Raji (cell line): ENCODE measurements around the gene TMEM135.

Experiments
- POLR2A ChIP-seq: IDR thresholded peaks from 2 replicates; pipeline ENCODE4 v1.6.1; 2011; ENCODE audit warnings: low read depth, low read length, control low read depth; ENCODE audit not compliant: insufficient read depth

TMEM135 gene

GRCh38 chr11:87194985-87195820, 157.5 kb downstream of the TMEM135 start:
- no peak for TF ChIP-seq POLR2A

- no peak for TF ChIP-seq POLR2A
These were observed 160.6 kb downstream of the TMEM135 start for GRCh38 chr11:87198266-87198881.

GRCh38 chr11:87201376-87201775, 163.6 kb downstream of the TMEM135 start:
- TF ChIP-seq POLR2A, result no peak

GRCh38 chr11:87203907-87204602, 166.3 kb downstream of the TMEM135 start:
- TF ChIP-seq POLR2A, result no peak

GRCh38 chr11:87212891-87213290, 175.2 kb downstream of the TMEM135 start:
- no peak for TF ChIP-seq POLR2A

- TF ChIP-seq POLR2A, result no peak
These were observed 175.7 kb downstream of the TMEM135 start for GRCh38 chr11:87213444-87213843.

- no peak for TF ChIP-seq POLR2A
These were observed 177.5 kb downstream of the TMEM135 start for GRCh38 chr11:87215236-87215635.

GRCh38 chr11:87219266-87219665, 181.5 kb downstream of the TMEM135 start:
- no peak for TF ChIP-seq POLR2A

GRCh38 chr11:87223816-87224215, 186.1 kb downstream of the TMEM135 start:
- TF ChIP-seq POLR2A, result no peak

GRCh38 chr11:87224486-87224885, 186.8 kb downstream of the TMEM135 start:
- TF ChIP-seq POLR2A, result no peak

GRCh38 chr11:87228820-87229219, 191.1 kb downstream of the TMEM135 start:
- no peak for TF ChIP-seq POLR2A

- no peak for TF ChIP-seq POLR2A
These were observed 193.3 kb downstream of the TMEM135 start for GRCh38 chr11:87230995-87231394.

- TF ChIP-seq POLR2A, result no peak
These were observed 194.6 kb downstream of the TMEM135 start for GRCh38 chr11:87232320-87232719.

- TF ChIP-seq POLR2A, result no peak
These were observed 197.6 kb downstream of the TMEM135 start for GRCh38 chr11:87235366-87235765.

GRCh38 chr11:87236368-87236767, 198.6 kb downstream of the TMEM135 start:
- TF ChIP-seq POLR2A, result no peak

- TF ChIP-seq POLR2A, result no peak
These were observed 201.3 kb downstream of the TMEM135 start for GRCh38 chr11:87239001-87239400.
